WERI-Rb-1 (cell line): ENCODE results near the gene PTPN4.
"Not testable (repeated sequence)": the region's sequence is repeated elsewhere in the genome, so short reads cannot be mapped to it uniquely, and the experiment has no call there.

Experiments
- DNase-seq: peaks from one replicate; pipeline ENCODE4 v3.0.0-alpha.2; 2020
- H3K27ac ChIP-seq: fragments of 250-450 bp; sonication (Bioruptor Pico); 2 replicates; pipeline ENCODE4 v1.5.1; 2020; ENCODE audit warnings: mild to moderate bottlenecking, moderate library complexity
- H3K27me3 ChIP-seq: fragments of 250-450 bp; sonication (Bioruptor Pico); 2 replicates; pipeline ENCODE4 v1.5.1; 2021; ENCODE audit warnings: mild to moderate bottlenecking, low read depth, moderate library complexity; ENCODE audit not compliant: insufficient read depth, severe bottlenecking
- H3K36me3 ChIP-seq: fragments of 250-450 bp; sonication (Bioruptor Pico); 2 replicates; pipeline ENCODE4 v1.5.1; 2020; ENCODE audit warnings: mild to moderate bottlenecking, moderate library complexity
- H3K4me3 ChIP-seq: 2 replicates; pipeline ENCODE4 v1.5.1; 2011; ENCODE audit warnings: low read depth, mild to moderate bottlenecking, control low read depth, low read length
- H3K9me3 ChIP-seq: fragments of 250-450 bp; sonication (Bioruptor Pico); 2 replicates; pipeline ENCODE4 v1.5.1; 2021; ENCODE audit warnings: mild to moderate bottlenecking, moderate library complexity; ENCODE audit not compliant: severe bottlenecking
- CTCF ChIP-seq: IDR thresholded peaks from 2 replicates; pipeline ENCODE4 v1.5.1; 2011; ENCODE audit warnings: low read depth, mild to moderate bottlenecking, control low read depth, inconsistent platforms, low read length

The PTPN4 gene

GRCh38 chr2:119801040-119801439 is 41.3 kb downstream of the PTPN4 start:
- TF ChIP-seq CTCF = no peak
- Histone ChIP-seq H3K36me3 (no peaks in the 10 kb centered on the region), H3K4me3 (no peak overlapping the region), H3K27me3 (no peaks in the 10 kb centered on the region), H3K9me3 (no peaks in the 10 kb centered on the region), H3K27ac (no peak overlapping the region)
- no peak for DNase-seq

GRCh38 chr2:119801989-119802388 is 42.3 kb downstream of the PTPN4 start:
- not testable (repeated sequence) for DNase-seq, H3K27me3 ChIP-seq, H3K27ac ChIP-seq, H3K36me3 ChIP-seq, H3K9me3 ChIP-seq, H3K4me3 ChIP-seq

- TF ChIP-seq CTCF = no peak
- no peak overlapping the region for H3K4me3 ChIP-seq
- peaks cover 4% of the 10 kb centered on the region for H3K9me3 ChIP-seq
- no peaks in the 10 kb centered on the region for H3K27me3 ChIP-seq
- DNase-seq = no peak
- H3K36me3 ChIP-seq = no peaks in the 10 kb centered on the region
- no peak overlapping the region for H3K27ac ChIP-seq
Observed at GRCh38 chr2:119803101-119803500, 43.4 kb downstream of the PTPN4 start.

GRCh38 chr2:119804409-119804808 is 44.7 kb downstream of the PTPN4 start:
- H3K4me3 ChIP-seq, H3K27ac ChIP-seq, H3K27me3 ChIP-seq, DNase-seq, H3K9me3 ChIP-seq, H3K36me3 ChIP-seq: not testable (repeated sequence)

GRCh38 chr2:119808516-119809147 is 48.9 kb downstream of the PTPN4 start:
- Histone ChIP-seq H3K4me3 (no peak overlapping the region), H3K27ac (no peak overlapping the region)

GRCh38 chr2:119809339-119810048 is 49.8 kb downstream of the PTPN4 start:
- H3K36me3 ChIP-seq = peaks cover 6% of the 10 kb centered on the region
- no peak for TF ChIP-seq CTCF
- H3K27me3 ChIP-seq = no peaks in the 10 kb centered on the region
- no peak overlapping the region for H3K4me3 ChIP-seq
- no peak for DNase-seq
- H3K27ac ChIP-seq = no peak overlapping the region
- H3K9me3 ChIP-seq = peaks cover 4% of the 10 kb centered on the region

More at GRCh38 chr2:119808516-119809147, 48.9 kb downstream of the PTPN4 start:
- Histone ChIP-seq H3K9me3 (peaks cover 4% of the 10 kb centered on the region), H3K27me3 (no peaks in the 10 kb centered on the region), H3K36me3 (peaks cover 6% of the 10 kb centered on the region)
- no peak for DNase-seq
- no peak for TF ChIP-seq CTCF
